Stimulated activated CD8-positive, alpha-beta memory T cell treated with anti-CD3 and anti-CD28 coated beads, Interleukin-4, amount 100 ng/mL, for 1 hour (primary cell): ENCODE measurements around the gene WDCP.
"Not testable (repeated sequence)": the region's sequence is repeated elsewhere in the genome, so short reads cannot be mapped to it uniquely, and the experiment has no call there.

ENCODE experiments used
- DNase-seq, 2 donors: peaks; one replicate each; pipeline ENCODE4 v3.0.0-alpha.2; 2020; ENCODE audit warnings: low read depth in 2 of 2, low spot score in 1 of 2

WDCP gene

GRCh38 chr2:24058564-24059271, 11.5 kb upstream of the WDCP start:
- DNase-seq = no peak

- no peak for DNase-seq
Observed at GRCh38 chr2:24055750-24056149, 8.6 kb upstream of the WDCP start.

- DNase-seq = no peak
Observed at GRCh38 chr2:24054366-24055010, 7.3 kb upstream of the WDCP start.

- DNase-seq = no peak
Observed at GRCh38 chr2:24052951-24053350, 5.8 kb upstream of the WDCP start.

- no peak for DNase-seq
Observed at GRCh38 chr2:24051833-24052232, 4.6 kb upstream of the WDCP start.

- DNase-seq = no peak
Observed at GRCh38 chr2:24050041-24050979, 3.1 kb upstream of the WDCP start.

GRCh38 chr2:24049485-24050021, 2.4 kb upstream of the WDCP start, which contains the start of gene FKBP1B:
TSS of gene FKBP1B (plus strand) at chr2:24049741. CDS start at chr2:24049850, 109 bp downstream.
- DNase-seq = no peak

GRCh38 chr2:24048769-24049484, 1.7 kb upstream of the WDCP start:
- no peak for DNase-seq

GRCh38 chr2:24047703-24048033, 477 bp upstream of the WDCP start:
- DNase-seq = no peak

GRCh38 chr2:24046599-24046929, 627 bp downstream of the WDCP start:
- DNase-seq = no peak

- DNase-seq = no peak
Observed at GRCh38 chr2:24045511-24046508, 1.4 kb downstream of the WDCP start.

GRCh38 chr2:24043133-24043532, 4.1 kb downstream of the WDCP start:
- not testable (repeated sequence) for DNase-seq

- DNase-seq = no peak
Observed at GRCh38 chr2:24040511-24040910, 6.7 kb downstream of the WDCP start.

- DNase-seq = no peak
Observed at GRCh38 chr2:24038786-24039499, 8.2 kb downstream of the WDCP start.

- DNase-seq = no peak
Observed at GRCh38 chr2:24026233-24026632, 21.0 kb downstream of the WDCP start.

- DNase-seq = no peak
Observed at GRCh38 chr2:24024996-24025663, 22.1 kb downstream of the WDCP start.

- DNase-seq = no peak
Observed at GRCh38 chr2:24024018-24024417, 23.2 kb downstream of the WDCP start.

- no peak for DNase-seq
Observed at GRCh38 chr2:24022975-24023575, 24.1 kb downstream of the WDCP start.
